Stomach (tissue), 9 donors: Measurements from ENCODE around the gene CREB5. TPM values are rescaled to one million over a fixed set of nuclear protein-coding genes. Genes with fewer than 3 reads are reported as not detected.

Source experiments
- DNase-seq, 2 donors: peaks; one replicate each; pipeline versions ENCODE4 v3.0.0 to v3.0.0-alpha.2; 2013 to 2019
- H3K27ac ChIP-seq, 5 donors: fragments of 200-600 bp in 4 of 5; sonication (generic) in 4 of 5; one replicate each; pipeline ENCODE4 v1.5.1; 2013 to 2019; ENCODE audit warnings: mild to moderate bottlenecking in 1 of 5, moderate library complexity in 1 of 5
- H3K27me3 ChIP-seq, 3 donors: fragments of 200-600 bp; sonication (generic); one replicate each; pipeline ENCODE4 v1.5.1; 2017 to 2019; ENCODE audit warnings: mixed run types in 1 of 3
- H3K36me3 ChIP-seq, 4 donors: fragments of 200-600 bp; sonication (generic); 1 replicate in 3 of 4; 2 replicates in 1 of 4; pipeline ENCODE4 v1.5.1; 2016 to 2019
- H3K4me1 ChIP-seq, 4 donors: fragments of 200-600 bp; sonication (generic); one replicate each; pipeline ENCODE4 v1.5.1; 2016 to 2019
- H3K4me3 ChIP-seq, 4 donors: fragments of 200-600 bp; sonication (generic) in 3 of 4; one replicate each; pipeline ENCODE4 v1.5.1; 2016 to 2019; ENCODE audit warnings: mild to moderate bottlenecking in 1 of 4
- H3K9me3 ChIP-seq, 4 donors: fragments of 200-600 bp; sonication (generic); one replicate each; pipeline ENCODE4 v1.5.1; 2016 to 2019
- EP300 ChIP-seq: sonication (generic); formaldehyde crosslinking; IDR thresholded peaks from one replicate; pipeline ENCODE4 v1.6.1; 2017; ENCODE audit warnings: antibody characterized with exemption
- POLR2A ChIP-seq, 4 donors: fragments of 450-650 bp; IDR thresholded peaks; one replicate each; pipeline ENCODE4 v1.6.1; 2016; ENCODE audit warnings: antibody characterized with exemption in 4 of 4, control low read depth in 2 of 4, mild to moderate bottlenecking in 1 of 4, moderate library complexity in 1 of 4
- POLR2AphosphoS5 ChIP-seq, 3 donors: sonication (generic); formaldehyde crosslinking; IDR thresholded peaks; one replicate each; pipeline ENCODE4 v1.6.1; 2016; ENCODE audit warnings: antibody characterized with exemption in 3 of 3
- WGBS, 5 donors: extraction: QIAGEN DNeasy Blood & Tissue Kit in 3 of 5; methylation state at CpG; one replicate each; pipeline versions ENCODE4 v1.1.5 to v1.1.7; 2013 to 2018; 5-methylcytosine and 5-hydroxymethylcytosine counted together
- intact Hi-C: fragments of 100-400 bp; cut with DNase I; formaldehyde crosslinking; loops from one replicate; pipeline ENCODE4 v1.15.1; 2023; ENCODE audit warnings: low total_unique reads
- polyA plus RNA-seq, 3 donors: library from polyadenylated mRNA; stranded (reverse); fragments of 200-250 nt; gene quantifications; one replicate each; pipeline ENCODE4 v1.2.3, GENCODE V29; 2013
- total RNA-seq, 5 donors: library from RNA; depleted of rRNA; stranded (reverse); fragments of >200 nt; gene quantifications; one replicate each; pipeline versions ENCODE4 v1.1.0 to v1.2.3, GENCODE V29; 2014 to 2016
- TF ChIP-seq, protein P1 (sequence below), 7 experiments: fragments of 450-650 bp in 4 of 7; fragments of 200-600 bp in 3 of 7; sonication (generic) in 3 of 7; IDR thresholded peaks; one replicate each; pipeline ENCODE4 v1.5.1; 2016 to 2019; ENCODE audit warnings: antibody characterized with exemption in 7 of 7, control low read depth in 2 of 7, mild to moderate bottlenecking in 1 of 7
- donor health status: healthy with polysubstance abuse.
- donor health status: Bipolar disorder and iron deficiency.
- donor health status: healthy.

Gene CREB5
- total and polyA plus RNA-seq, 8 donors, result 0.68 to 30.3 (median 1.5) TPM; not detected in 1

DNA sequence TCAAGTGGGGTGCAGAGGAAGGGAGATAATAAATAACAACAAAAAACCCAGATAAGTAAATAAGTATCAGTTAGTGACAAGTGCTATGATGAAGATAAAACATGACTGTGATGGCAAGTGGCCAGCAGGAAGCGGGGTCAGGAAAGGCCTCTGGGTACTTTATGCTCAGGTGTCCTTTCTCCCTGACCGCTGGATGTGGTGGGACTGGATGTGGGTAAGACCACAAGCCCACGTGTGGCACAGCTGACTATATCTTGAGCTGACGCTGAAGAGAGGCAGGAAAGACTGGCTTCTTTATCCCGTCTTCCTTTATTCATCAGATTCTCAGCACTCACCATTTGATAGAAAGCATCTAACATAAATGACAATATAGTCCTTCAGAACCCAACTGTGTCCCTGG lies 87.8 kb downstream of the CREB5 start:
- Histone ChIP-seq H3K4me3 (no peak overlapping the region), H3K4me1 (no peaks in the 10 kb centered on the region), H3K27me3 (no peaks in the 10 kb centered on the region), H3K9me3 (no peaks in the 10 kb centered on the region), H3K36me3 (no peaks in the 10 kb centered on the region), H3K27ac (no peak overlapping the region)
- TF ChIP-seq EP300 (no peak), POLR2AphosphoS5 (IDR thresholded peaks at IDR 0.05) (no peak), POLR2A (IDR thresholded peaks at IDR 0.05) (no peak)
- TF ChIP-seq, protein P1, sequence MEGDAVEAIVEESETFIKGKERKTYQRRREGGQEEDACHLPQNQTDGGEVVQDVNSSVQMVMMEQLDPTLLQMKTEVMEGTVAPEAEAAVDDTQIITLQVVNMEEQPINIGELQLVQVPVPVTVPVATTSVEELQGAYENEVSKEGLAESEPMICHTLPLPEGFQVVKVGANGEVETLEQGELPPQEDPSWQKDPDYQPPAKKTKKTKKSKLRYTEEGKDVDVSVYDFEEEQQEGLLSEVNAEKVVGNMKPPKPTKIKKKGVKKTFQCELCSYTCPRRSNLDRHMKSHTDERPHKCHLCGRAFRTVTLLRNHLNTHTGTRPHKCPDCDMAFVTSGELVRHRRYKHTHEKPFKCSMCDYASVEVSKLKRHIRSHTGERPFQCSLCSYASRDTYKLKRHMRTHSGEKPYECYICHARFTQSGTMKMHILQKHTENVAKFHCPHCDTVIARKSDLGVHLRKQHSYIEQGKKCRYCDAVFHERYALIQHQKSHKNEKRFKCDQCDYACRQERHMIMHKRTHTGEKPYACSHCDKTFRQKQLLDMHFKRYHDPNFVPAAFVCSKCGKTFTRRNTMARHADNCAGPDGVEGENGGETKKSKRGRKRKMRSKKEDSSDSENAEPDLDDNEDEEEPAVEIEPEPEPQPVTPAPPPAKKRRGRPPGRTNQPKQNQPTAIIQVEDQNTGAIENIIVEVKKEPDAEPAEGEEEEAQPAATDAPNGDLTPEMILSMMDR (IDR thresholded peaks at IDR 0.05), result no peak
- intact Hi-C loops, result no loop called here
- 61 to 84% (median 74%) methylated on average over 5 of the region's 5 CpGs for WGBS, 5 donors
- no peak for DNase-seq

DNA sequence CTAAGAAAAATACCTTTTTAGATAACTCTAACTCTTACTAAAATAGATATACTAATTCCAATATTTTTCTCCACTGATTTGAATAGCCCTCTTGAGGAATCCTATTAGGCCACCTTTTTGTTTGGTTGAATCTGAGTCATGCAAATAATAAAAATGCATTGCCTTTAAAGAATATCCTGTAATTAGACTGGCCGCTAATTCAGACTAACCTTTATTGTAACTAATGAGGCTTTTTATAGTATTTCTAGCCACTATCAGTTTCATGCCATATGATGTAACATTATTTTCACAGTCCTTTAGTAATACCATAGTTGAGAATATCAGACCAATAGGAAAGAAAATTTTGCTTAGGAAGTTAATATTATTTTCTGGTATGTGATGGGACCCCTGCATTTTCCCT lies 90.1 kb downstream of the CREB5 start:
- no peaks in the 10 kb centered on the region for H3K4me1 ChIP-seq
- TF ChIP-seq EP300 (no peak), POLR2A (IDR thresholded peaks at IDR 0.05) (no peak), POLR2AphosphoS5 (IDR thresholded peaks at IDR 0.05) (no peak)
- TF ChIP-seq, protein P1 (IDR thresholded peaks at IDR 0.05), result no peak
- H3K27me3 ChIP-seq, result no peaks in the 10 kb centered on the region
- intact Hi-C loops, result no loop called here
- H3K9me3 ChIP-seq, result no peaks in the 10 kb centered on the region
- WGBS, 5 donors, result 91 to 94% (median 94%) methylated on average over 1 of the region's 1 CpG
- H3K4me3 ChIP-seq, result no peak overlapping the region
- H3K27ac ChIP-seq, result no peak overlapping the region
- no peaks in the 10 kb centered on the region for H3K36me3 ChIP-seq
- DNase-seq, result no peak

DNA sequence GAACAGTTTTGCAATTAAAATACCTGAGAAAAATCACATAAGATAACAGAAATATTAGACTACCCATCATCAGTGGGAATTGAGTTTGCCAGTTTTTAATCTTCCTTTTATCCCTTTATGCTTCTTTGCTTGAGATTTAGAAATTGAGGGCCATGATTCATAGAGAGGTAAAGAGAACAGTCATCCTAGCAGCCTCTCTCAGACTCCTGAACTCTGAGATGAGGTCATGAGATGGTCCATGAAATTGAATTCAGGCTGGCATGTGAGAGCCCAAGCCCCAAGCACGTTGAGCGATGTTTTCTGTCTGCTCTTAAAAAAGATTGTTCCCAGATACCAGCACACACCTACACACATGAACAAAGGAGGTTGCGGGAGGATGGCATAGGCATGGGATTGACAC lies 91.1 kb downstream of the CREB5 start:
- Histone ChIP-seq H3K4me1 (no peaks in the 10 kb centered on the region), H3K4me3 (no peak overlapping the region), H3K9me3 (no peaks in the 10 kb centered on the region), H3K27ac (no peak overlapping the region), H3K27me3 (no peaks in the 10 kb centered on the region), H3K36me3 (no peaks in the 10 kb centered on the region)
- TF ChIP-seq POLR2A (IDR thresholded peaks at IDR 0.05) (no peak), POLR2AphosphoS5 (IDR thresholded peaks at IDR 0.05) (no peak), EP300 (no peak)
- TF ChIP-seq, protein P1 (IDR thresholded peaks at IDR 0.05), result no peak
- no peak for DNase-seq
- intact Hi-C loops, result no loop called here
- WGBS, 5 donors, result 82 to 95% (median 87%) methylated on average over 3 of the region's 3 CpGs

DNA sequence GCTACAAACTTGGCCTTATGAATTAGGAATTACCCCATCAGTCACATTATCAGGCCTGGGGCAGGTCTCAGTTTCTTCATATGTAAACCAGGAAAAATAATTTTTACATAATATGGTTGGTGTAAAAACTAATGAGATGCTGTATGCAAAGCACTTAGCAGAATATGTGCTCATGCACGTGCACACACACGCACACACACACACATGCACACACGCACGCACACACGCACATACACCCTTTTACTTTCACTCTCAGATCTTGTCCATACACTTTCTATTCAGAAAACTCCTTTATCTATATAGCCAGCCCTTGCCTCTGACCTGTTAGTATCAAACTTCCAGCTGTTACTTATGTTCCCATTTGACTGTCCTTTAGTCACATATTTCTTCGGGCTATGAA lies 92.7 kb downstream of the CREB5 start:
- Histone ChIP-seq H3K27me3 (peaks cover 0 to 4% (median 0%) of the 10 kb centered on the region in 3 donors), H3K9me3 (no peaks in the 10 kb centered on the region), H3K4me3 (no peak overlapping the region), H3K36me3 (no peaks in the 10 kb centered on the region), H3K27ac (no peak overlapping the region), H3K4me1 (no peaks in the 10 kb centered on the region)
- DNase-seq, result no peak
- intact Hi-C loops, result no loop called here
- TF ChIP-seq EP300 (no peak), POLR2AphosphoS5 (IDR thresholded peaks at IDR 0.05) (no peak), POLR2A (IDR thresholded peaks at IDR 0.05) (no peak)
- TF ChIP-seq, protein P1 (IDR thresholded peaks at IDR 0.05), result no peak
- 78 to 89% (median 85%) methylated on average over 6 of the region's 6 CpGs for WGBS, 5 donors
